A549 (cell line): ENCODE data around the gene STYXL1.

Experiments
- CBX2 ChIP-seq: fragments of 200-600 bp; sonication (generic); IDR thresholded peaks from 2 replicates; pipeline ENCODE4 v1.6.1; 2016; ENCODE audit warnings: low read depth, mild to moderate bottlenecking, borderline replicate concordance
- HDAC2 ChIP-seq: fragments of 200-600 bp; sonication (generic); IDR thresholded peaks from 2 replicates; pipeline ENCODE4 v1.6.1; 2016
- MAFK ChIP-seq: fragments of 450-650 bp; IDR thresholded peaks from 2 replicates; pipeline ENCODE4 v1.6.1; 2014; ENCODE audit not compliant: partially characterized antibody
- TF ChIP-seq, protein P1 (sequence below): fragments of >200 bp; sonication (Bioruptor Twin); formaldehyde crosslinking; IDR thresholded peaks from 3 replicates; pipeline ENCODE4 v1.5.1; 2016

DNA sequence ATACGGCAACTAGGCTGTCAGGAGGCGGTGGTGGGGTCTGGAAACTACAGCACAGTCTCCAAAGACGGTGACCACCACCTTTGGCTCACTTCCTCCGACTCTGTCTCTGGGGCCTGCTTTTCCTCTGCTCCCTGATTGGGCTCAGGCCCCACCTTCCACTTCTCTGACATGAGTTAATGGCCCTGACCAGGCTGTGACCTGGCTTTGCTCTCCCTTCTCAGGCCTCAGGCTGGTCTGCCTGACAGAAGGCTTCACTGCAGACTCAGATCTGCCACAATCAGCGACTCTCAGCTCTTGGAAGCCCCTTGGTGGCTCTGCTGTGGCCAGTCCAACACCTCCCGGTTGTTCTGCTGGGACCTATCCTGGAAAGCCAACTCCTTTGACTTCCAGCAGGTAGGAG, 7.7 kb downstream of the STYXL1 start:
- TF ChIP-seq, protein P1, sequence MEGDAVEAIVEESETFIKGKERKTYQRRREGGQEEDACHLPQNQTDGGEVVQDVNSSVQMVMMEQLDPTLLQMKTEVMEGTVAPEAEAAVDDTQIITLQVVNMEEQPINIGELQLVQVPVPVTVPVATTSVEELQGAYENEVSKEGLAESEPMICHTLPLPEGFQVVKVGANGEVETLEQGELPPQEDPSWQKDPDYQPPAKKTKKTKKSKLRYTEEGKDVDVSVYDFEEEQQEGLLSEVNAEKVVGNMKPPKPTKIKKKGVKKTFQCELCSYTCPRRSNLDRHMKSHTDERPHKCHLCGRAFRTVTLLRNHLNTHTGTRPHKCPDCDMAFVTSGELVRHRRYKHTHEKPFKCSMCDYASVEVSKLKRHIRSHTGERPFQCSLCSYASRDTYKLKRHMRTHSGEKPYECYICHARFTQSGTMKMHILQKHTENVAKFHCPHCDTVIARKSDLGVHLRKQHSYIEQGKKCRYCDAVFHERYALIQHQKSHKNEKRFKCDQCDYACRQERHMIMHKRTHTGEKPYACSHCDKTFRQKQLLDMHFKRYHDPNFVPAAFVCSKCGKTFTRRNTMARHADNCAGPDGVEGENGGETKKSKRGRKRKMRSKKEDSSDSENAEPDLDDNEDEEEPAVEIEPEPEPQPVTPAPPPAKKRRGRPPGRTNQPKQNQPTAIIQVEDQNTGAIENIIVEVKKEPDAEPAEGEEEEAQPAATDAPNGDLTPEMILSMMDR, result no peak
- no peak for TF ChIP-seq MAFK
- TF ChIP-seq HDAC2, result no peak
- no peak for TF ChIP-seq CBX2
